Transverse colon (tissue), 4 donors: Measurements from ENCODE around the gene TRDN. TPM values are rescaled to one million over a fixed set of nuclear protein-coding genes. Genes with fewer than 3 reads are reported as not detected.

ENCODE experiments used
- DNase-seq: peaks from one replicate; pipeline ENCODE4 v3.0.0-alpha.2; 2019
- H3K27ac ChIP-seq, 4 donors: fragments of 200-600 bp; sonication (generic); 2 replicates each; pipeline ENCODE4 v1.5.1; 2016 to 2018; ENCODE audit warnings: inconsistent platforms in 4 of 4
- H3K27me3 ChIP-seq: fragments of 200-600 bp; sonication (generic); 2 replicates; pipeline ENCODE4 v1.5.1; 2017; ENCODE audit warnings: inconsistent platforms
- H3K36me3 ChIP-seq, 4 donors: fragments of 200-600 bp; sonication (generic); 2 replicates each; pipeline ENCODE4 v1.5.1; 2017 to 2019; ENCODE audit warnings: inconsistent platforms in 4 of 4
- H3K4me1 ChIP-seq, 4 donors: fragments of 200-600 bp; sonication (generic); 2 replicates each; pipeline ENCODE4 v1.5.1; 2017 to 2020; ENCODE audit warnings: inconsistent platforms in 4 of 4
- H3K4me3 ChIP-seq, 4 donors: fragments of 200-600 bp; sonication (generic); 1 replicate in 1 of 4; 2 replicates in 3 of 4; pipeline versions ENCODE4 v1.5.1 to v1.6.1; 2017 to 2019; ENCODE audit warnings: inconsistent platforms in 4 of 4
- H3K9me3 ChIP-seq, 2 donors: fragments of 200-600 bp; sonication (generic); 2 replicates each; pipeline ENCODE4 v1.5.1; 2017 to 2019; ENCODE audit warnings: inconsistent platforms in 2 of 2
- EP300 ChIP-seq: sonication (generic); formaldehyde crosslinking; IDR thresholded peaks from one replicate; pipeline ENCODE4 v1.6.1; 2017; ENCODE audit warnings: antibody characterized with exemption, low read depth
- POLR2A ChIP-seq: fragments of 450-650 bp; IDR thresholded peaks from one replicate; pipeline ENCODE4 v1.6.1; 2016; ENCODE audit warnings: antibody characterized with exemption, mild to moderate bottlenecking, moderate library complexity
- POLR2AphosphoS5 ChIP-seq, 3 donors: sonication (generic); formaldehyde crosslinking; IDR thresholded peaks; one replicate each; pipeline ENCODE4 v1.6.1; 2016; ENCODE audit warnings: antibody characterized with exemption in 3 of 3
- WGBS, 2 donors: methylation state at CpG; one replicate each; pipeline ENCODE4 v1.1.5; 2018; ENCODE audit warnings: low coverage in 1 of 2; 5-methylcytosine and 5-hydroxymethylcytosine counted together
- in situ Hi-C, 4 donors: fragments of 200-750 bp; cut with MboI; loops; one replicate each; pipeline versions ENCODE4 v1.15.0 to v1.15.1; 2017; ENCODE audit warnings: low sequenced_read_pairs in 3 of 4, low pct_ligation_motif_present in 1 of 4, low pct_unique_long_range_greater_than_20kb in 1 of 4
- intact Hi-C: fragments of 100-400 bp; cut with DNase I; formaldehyde crosslinking; loops from one replicate; pipeline ENCODE4 v1.15.1; 2023; ENCODE audit warnings: low total_unique reads
- total RNA-seq, 4 donors: library from RNA; depleted of rRNA; stranded (reverse); fragments of >200 nt; gene quantifications; one replicate each; pipeline ENCODE4 v1.1.0, GENCODE V29; 2016
- TF ChIP-seq, protein P1 (sequence below), 5 experiments: fragments of 200-600 bp in 3 of 5; fragments of 450-650 bp in 2 of 5; sonication (generic) in 3 of 5; IDR thresholded peaks; 1 replicate in 2 of 5; 2 replicates in 3 of 5; pipeline ENCODE4 v1.5.1; 2016 to 2017; ENCODE audit warnings: antibody characterized with exemption in 5 of 5, inconsistent platforms in 3 of 5, mild to moderate bottlenecking in 2 of 5, moderate library complexity in 1 of 5

TRDN gene
- total RNA-seq, 4 donors from 2014 or later: 0.14 TPM; not detected in 3

DNA sequence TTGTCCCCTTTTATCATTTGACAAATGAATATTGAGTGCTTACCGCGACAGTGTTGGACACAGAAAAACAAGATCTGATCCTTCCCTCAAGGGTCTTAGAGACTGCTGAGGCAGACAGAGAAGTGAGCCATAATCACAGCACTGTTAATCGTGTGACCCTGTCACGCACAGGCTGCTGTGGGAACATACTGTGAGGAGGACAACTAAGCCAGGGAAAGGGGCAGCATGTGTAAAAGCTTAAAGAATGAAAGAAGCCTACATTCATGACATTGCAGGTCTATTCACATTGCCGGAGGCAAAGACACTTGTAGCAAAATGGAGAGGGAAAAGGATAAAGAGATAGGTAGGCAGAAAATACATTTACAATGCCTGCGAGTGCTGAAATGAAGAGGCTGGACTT lies 32.7 kb downstream of the TRDN start:
- intact Hi-C loops: no loop called here
- no peak overlapping the region for H3K4me3 ChIP-seq

DNA sequence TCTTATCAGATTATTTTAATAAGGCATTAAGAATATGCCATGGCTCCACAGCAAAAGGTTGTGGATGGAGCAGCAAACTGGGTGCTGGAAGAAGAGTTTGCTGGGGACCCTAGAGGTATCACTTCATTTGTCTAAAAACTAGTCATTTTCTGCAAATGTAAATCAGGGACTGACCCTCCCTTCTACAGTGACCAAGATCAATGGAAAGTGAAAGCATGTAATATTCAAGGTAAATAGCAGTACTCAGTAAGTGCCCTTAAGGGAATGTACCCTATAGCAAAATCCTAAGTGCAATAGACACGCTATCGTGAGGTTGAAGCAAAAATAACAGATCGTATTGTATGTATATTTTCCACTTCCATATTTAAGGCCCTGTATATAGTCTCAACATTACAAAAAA lies 38.7 kb downstream of the TRDN start:
- in situ Hi-C loops (no loop called here), intact Hi-C loops (no loop called here)
- Histone ChIP-seq H3K36me3 (no peaks in the 10 kb centered on the region), H3K4me1 (no peaks in the 10 kb centered on the region), H3K9me3 (no peaks in the 10 kb centered on the region), H3K27me3 (no peaks in the 10 kb centered on the region), H3K4me3 (no peak overlapping the region), H3K27ac (no peak overlapping the region)
- no peak for DNase-seq
- TF ChIP-seq EP300 (no peak), POLR2AphosphoS5 (IDR thresholded peaks at IDR 0.05) (no peak), POLR2A (no peak)
- TF ChIP-seq, protein P1, sequence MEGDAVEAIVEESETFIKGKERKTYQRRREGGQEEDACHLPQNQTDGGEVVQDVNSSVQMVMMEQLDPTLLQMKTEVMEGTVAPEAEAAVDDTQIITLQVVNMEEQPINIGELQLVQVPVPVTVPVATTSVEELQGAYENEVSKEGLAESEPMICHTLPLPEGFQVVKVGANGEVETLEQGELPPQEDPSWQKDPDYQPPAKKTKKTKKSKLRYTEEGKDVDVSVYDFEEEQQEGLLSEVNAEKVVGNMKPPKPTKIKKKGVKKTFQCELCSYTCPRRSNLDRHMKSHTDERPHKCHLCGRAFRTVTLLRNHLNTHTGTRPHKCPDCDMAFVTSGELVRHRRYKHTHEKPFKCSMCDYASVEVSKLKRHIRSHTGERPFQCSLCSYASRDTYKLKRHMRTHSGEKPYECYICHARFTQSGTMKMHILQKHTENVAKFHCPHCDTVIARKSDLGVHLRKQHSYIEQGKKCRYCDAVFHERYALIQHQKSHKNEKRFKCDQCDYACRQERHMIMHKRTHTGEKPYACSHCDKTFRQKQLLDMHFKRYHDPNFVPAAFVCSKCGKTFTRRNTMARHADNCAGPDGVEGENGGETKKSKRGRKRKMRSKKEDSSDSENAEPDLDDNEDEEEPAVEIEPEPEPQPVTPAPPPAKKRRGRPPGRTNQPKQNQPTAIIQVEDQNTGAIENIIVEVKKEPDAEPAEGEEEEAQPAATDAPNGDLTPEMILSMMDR (IDR thresholded peaks at IDR 0.05): no peak
- 72 to 86% methylated on average over 3 of the region's 3 CpGs for WGBS, 2 donors

More for the DNA sequence above, 32.7 kb downstream of the TRDN start:
- Histone ChIP-seq H3K27me3 (no peaks in the 10 kb centered on the region), H3K4me1 (no peaks in the 10 kb centered on the region), H3K36me3 (no peaks in the 10 kb centered on the region), H3K27ac (no peak overlapping the region), H3K9me3 (no peaks in the 10 kb centered on the region)
- TF ChIP-seq POLR2AphosphoS5 (IDR thresholded peaks at IDR 0.05): no peak
- TF ChIP-seq EP300: no peak
- TF ChIP-seq, protein P1 (IDR thresholded peaks at IDR 0.05): no peak
- no peak for TF ChIP-seq POLR2A
- 58 to 61% methylated on average over 4 to 6 of the region's 6 CpGs for WGBS, 2 donors
- in situ Hi-C loops: no loop called here
- no peak for DNase-seq

DNA sequence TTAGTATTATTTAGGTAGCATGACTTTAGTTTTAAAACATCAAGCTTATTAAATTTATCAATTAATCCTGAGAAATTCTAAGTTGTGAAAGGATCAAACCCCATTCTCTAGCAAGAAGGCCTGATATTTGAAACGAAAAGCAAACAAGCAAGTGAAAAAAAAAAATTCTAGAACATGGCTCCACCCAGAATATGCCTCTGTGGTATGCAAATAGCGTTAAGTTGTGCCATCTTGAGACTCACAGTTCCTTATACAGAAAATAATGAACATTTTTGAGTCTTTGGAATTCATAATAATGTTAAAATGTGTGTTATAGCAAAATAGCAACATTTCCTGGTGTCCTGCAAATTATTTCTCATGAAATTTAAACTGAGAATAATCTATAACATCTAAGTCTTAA lies 42.0 kb downstream of the TRDN start:
- no peak for TF ChIP-seq POLR2AphosphoS5 (IDR thresholded peaks at IDR 0.05)
- no peak for TF ChIP-seq POLR2A
- DNase-seq: no peak
- Histone ChIP-seq H3K4me1 (no peaks in the 10 kb centered on the region), H3K4me3 (no peak overlapping the region), H3K27ac (no peak overlapping the region), H3K27me3 (no peaks in the 10 kb centered on the region), H3K36me3 (no peaks in the 10 kb centered on the region), H3K9me3 (no peaks in the 10 kb centered on the region)
- in situ Hi-C loops: no loop called here
- intact Hi-C loops: no loop called here
- 36 to 46% methylated on average over 2 of the region's 2 CpGs for WGBS, 2 donors

DNA sequence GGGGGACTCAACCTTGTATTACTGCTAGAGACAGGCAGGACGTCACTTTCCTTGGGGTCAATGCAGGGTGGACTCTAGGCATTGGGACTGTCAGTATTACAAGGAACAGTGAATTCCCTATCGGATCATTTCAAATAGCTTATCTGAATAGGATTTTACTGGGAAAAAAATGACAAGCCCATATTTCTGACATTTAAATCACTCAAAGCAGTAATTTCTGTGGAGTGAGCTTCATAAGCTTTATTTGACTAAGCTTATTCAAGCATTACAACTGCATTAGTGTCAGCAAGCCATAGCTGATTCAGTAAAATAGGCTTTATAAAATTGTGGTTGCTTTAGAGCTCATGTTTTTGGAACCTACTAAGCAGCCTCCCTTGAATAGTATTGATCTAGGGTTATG lies 44.3 kb downstream of the TRDN start:
- H3K9me3 ChIP-seq: no peaks in the 10 kb centered on the region
- H3K4me3 ChIP-seq: no peak overlapping the region
- no peaks in the 10 kb centered on the region for H3K27me3 ChIP-seq
- TF ChIP-seq POLR2AphosphoS5 (IDR thresholded peaks at IDR 0.05) (no peak), EP300 (no peak), POLR2A (no peak)
- TF ChIP-seq, protein P1 (IDR thresholded peaks at IDR 0.05): no peak
- no peaks in the 10 kb centered on the region for H3K4me1 ChIP-seq
- no peaks in the 10 kb centered on the region for H3K36me3 ChIP-seq
- DNase-seq: no peak
- intact Hi-C loops: no loop called here
- no peak overlapping the region for H3K27ac ChIP-seq
- in situ Hi-C loops: no loop called here
- WGBS, 2 donors: 81 to 90% methylated on average over 2 of the region's 2 CpGs

DNA sequence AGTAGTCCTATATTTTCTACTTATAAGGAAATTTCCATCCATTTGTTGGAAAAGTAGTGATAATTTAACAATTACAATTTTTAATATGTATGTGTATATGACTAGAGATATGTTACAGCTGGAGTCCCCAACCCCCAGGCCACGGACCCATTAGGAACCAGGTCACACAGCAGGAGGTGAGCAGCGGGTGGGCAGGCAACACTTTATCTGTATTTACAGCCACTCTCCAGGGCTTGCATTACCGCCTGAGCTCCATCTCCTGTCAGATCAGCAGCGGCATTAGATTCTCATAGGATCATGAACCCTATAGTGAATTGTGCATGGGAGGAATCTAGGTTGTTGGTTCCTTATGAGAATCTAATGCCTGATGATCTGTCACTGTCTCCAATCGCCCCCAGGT lies 46.8 kb downstream of the TRDN start:
- TF ChIP-seq EP300: no peak
- intact Hi-C loops (no loop called here), in situ Hi-C loops (no loop called here)
- no peaks in the 10 kb centered on the region for H3K27me3 ChIP-seq
- no peak for DNase-seq
- H3K9me3 ChIP-seq: no peaks in the 10 kb centered on the region
- H3K36me3 ChIP-seq: no peaks in the 10 kb centered on the region
- WGBS, 2 donors: 86% methylated on average over 5 of the region's 5 CpGs; no CpG with 5 or more reads in 1 of the 2 donors
- H3K4me1 ChIP-seq: no peaks in the 10 kb centered on the region
- no peak overlapping the region for H3K27ac ChIP-seq
- no peak overlapping the region for H3K4me3 ChIP-seq
